Measurements from ENCODE around the gene INF2.

GRCh38 chr14:104734601-104734990 lies 45.2 kb downstream of the INF2 start:
- no peak for TF ChIP-seq CTCF (conservative IDR thresholded peaks at IDR 0.05; ENCODE audit: low read depth in 2 of 2)
- TF ChIP-seq CREB1 (CRISPR knock-in tag; IDR thresholded peaks at IDR 0.05; ENCODE audit: low read depth): no peak
- no peak for TF ChIP-seq NANOG (IDR thresholded peaks at IDR 0.05; ENCODE audit: borderline replicate concordance)
- no peak for TF ChIP-seq POLR2AphosphoS5 (IDR thresholded peaks at IDR 0.05; ENCODE audit: low read depth)
- TF ChIP-seq EZH2 (IDR thresholded peaks at IDR 0.05; ENCODE audit: low read depth, unreplicated experiment): no peak
- no peak for TF ChIP-seq ZNF331 (CRISPR knock-in tag; IDR thresholded peaks at IDR 0.05; ENCODE audit: low read depth)
- TF ChIP-seq REST (IDR thresholded peaks at IDR 0.05; ENCODE audit: unreplicated experiment): no peak
- TF ChIP-seq EZH2phosphoT487 (IDR thresholded peaks at IDR 0.05; ENCODE audit: unreplicated experiment): no peak
- TF ChIP-seq ETS1 (IDR thresholded peaks at IDR 0.05): no peak
- no peak for TF ChIP-seq JUNB (IDR thresholded peaks at IDR 0.05; ENCODE audit: unreplicated experiment)
